IMR-90 (cell line): ENCODE measurements around the gene RNGTT. TPM values are rescaled to one million over a fixed set of nuclear protein-coding genes. Genes with fewer than 3 reads are reported as not detected.

Source experiments
- ATAC-seq: fragments of 200-7000 bp; cut with Tn5 transposase; 2 replicates; pipeline ENCODE4 v1.9.1; 2020; ENCODE audit warnings: low read depth, mild to moderate bottlenecking, moderate library complexity
- BruUV-seq: library from RNA; stranded (reverse); fragments of 400-500 nt; replicated peaks from 2 replicates; lab custom pipeline; 2021; lab: Mats Ljungman, UMichigan
- CTCF ChIA-PET: fragments of 300-600 bp; formaldehyde crosslinking; extraction: SDS; loops from one replicate; lab custom pipeline; 2021; ENCODE audit warnings: antibody characterized with exemption; lab: Yijun Ruan, JAX
- POLR2A ChIA-PET: fragments of 300-600 bp; sonication (Branson Sonifier 250); formaldehyde crosslinking; loops from one replicate; lab custom pipeline; 2022; ENCODE audit warnings: antibody characterized with exemption; ENCODE audit not compliant: unreplicated experiment; lab: Charles Lee
- DNase-seq: peaks from one replicate; pipeline ENCODE4 v3.0.0; 2013
- H2AFZ ChIP-seq: replicated peaks from 2 replicates; pipeline ENCODE3; 2013; ENCODE audit warnings: low read length, mild to moderate bottlenecking; ENCODE audit not compliant: poor library complexity
- H2AK5ac ChIP-seq: 2 replicates; pipeline ENCODE4 v1.6.1; 2013; ENCODE audit warnings: low read depth, low read length, inconsistent platforms
- H2AK9ac ChIP-seq: replicated peaks from 2 replicates; pipeline ENCODE3; 2013; ENCODE audit warnings: mild to moderate bottlenecking, low read depth, low read length, moderate library complexity; ENCODE audit not compliant: poor library complexity
- H2BK120ac ChIP-seq: 2 replicates; pipeline ENCODE4 v1.6.1; 2013; ENCODE audit warnings: low read depth, low read length, inconsistent platforms
- H2BK15ac ChIP-seq: 3 replicates; pipeline ENCODE4 v1.6.1; 2013; ENCODE audit warnings: low read depth, low read length, inconsistent platforms
- H2BK20ac ChIP-seq: 2 replicates; pipeline ENCODE4 v1.6.1; 2013; ENCODE audit warnings: low read depth, mild to moderate bottlenecking, inconsistent platforms, low read length, moderate library complexity
- H2BK5ac ChIP-seq: 2 replicates; pipeline ENCODE4 v1.6.1; 2013; ENCODE audit warnings: mild to moderate bottlenecking, low read depth, low read length, inconsistent platforms; ENCODE audit not compliant: poor library complexity, severe bottlenecking
- H3K14ac ChIP-seq: replicated peaks from 2 replicates; pipeline ENCODE4 v1.6.1; 2013; ENCODE audit warnings: low read depth, low read length, inconsistent platforms
- H3K18ac ChIP-seq: 2 replicates; pipeline ENCODE4 v1.6.1; 2013; ENCODE audit warnings: low read depth, low read length, control low read depth
- H3K23ac ChIP-seq: 2 replicates; pipeline ENCODE4 v1.6.1; 2013; ENCODE audit warnings: low read depth, low read length, inconsistent platforms
- H3K27ac ChIP-seq: 2 replicates; pipeline ENCODE4 v1.5.1; 2013; ENCODE audit warnings: mild to moderate bottlenecking, control low read depth, low read length; ENCODE audit not compliant: insufficient read depth
- H3K27me3 ChIP-seq: 2 replicates; pipeline ENCODE4 v1.6.1; 2013; ENCODE audit warnings: low read length; ENCODE audit not compliant: control insufficient read depth, insufficient read depth
- H3K36me3 ChIP-seq: 2 replicates; pipeline ENCODE4 v1.6.1; 2013; ENCODE audit warnings: low read length, mixed read lengths; ENCODE audit not compliant: control insufficient read depth, insufficient read depth
- H3K4ac ChIP-seq: 2 replicates; pipeline ENCODE4 v1.6.1; 2013; ENCODE audit warnings: low read depth, low read length, inconsistent platforms
- H3K4me1 ChIP-seq: 2 replicates; pipeline ENCODE4 v1.6.1; 2013; ENCODE audit warnings: low read length, mixed read lengths; ENCODE audit not compliant: control insufficient read depth, insufficient read depth
- H3K4me2 ChIP-seq: 2 replicates; pipeline ENCODE4 v1.6.1; 2013; ENCODE audit warnings: low read depth, mild to moderate bottlenecking, control low read depth, low read length, moderate library complexity
- H3K4me3 ChIP-seq: 2 replicates; pipeline ENCODE4 v1.5.1; 2013; ENCODE audit warnings: low read depth, mild to moderate bottlenecking, control low read depth, low read length, moderate library complexity; ENCODE audit not compliant: insufficient read depth
- H3K56ac ChIP-seq: 2 replicates; pipeline ENCODE4 v1.6.1; 2013; ENCODE audit warnings: low read length, inconsistent platforms; ENCODE audit not compliant: insufficient read depth; ENCODE audit errors: extremely low read depth
- H3K79me1 ChIP-seq, 2 experiments: 2 replicates each; pipeline ENCODE4 v1.6.1; 2013; ENCODE audit warnings: low read length in 2 of 2, inconsistent platforms in 1 of 2, low read depth in 1 of 2
- H3K9ac ChIP-seq: 2 replicates; pipeline ENCODE4 v1.6.1; 2013; ENCODE audit warnings: low read depth, low read length, control low read depth
- H3K9me1 ChIP-seq: 2 replicates; pipeline ENCODE4 v1.6.1; 2013; ENCODE audit warnings: low read length, inconsistent platforms; ENCODE audit not compliant: insufficient read depth
- H3K9me3 ChIP-seq: 2 replicates; pipeline ENCODE4 v1.6.1; 2013; ENCODE audit warnings: low read length; ENCODE audit not compliant: control insufficient read depth, insufficient read depth
- H4K20me1 ChIP-seq: 2 replicates; pipeline ENCODE4 v1.6.1; 2013; ENCODE audit warnings: low read length, inconsistent platforms; ENCODE audit not compliant: insufficient read depth
- H4K5ac ChIP-seq: 2 replicates; pipeline ENCODE4 v1.6.1; 2013; ENCODE audit warnings: mild to moderate bottlenecking, low read depth, low read length, control low read depth
- H4K8ac ChIP-seq, 2 experiments: 2 replicates each; pipeline ENCODE4 v1.6.1; 2013; ENCODE audit warnings: low read depth in 2 of 2, low read length in 2 of 2, control low read depth in 1 of 2, inconsistent platforms in 1 of 2
- H4K91ac ChIP-seq: 2 replicates; pipeline ENCODE4 v1.6.1; 2013; ENCODE audit warnings: low read depth, low read length, inconsistent platforms; ENCODE audit not compliant: insufficient read depth
- BHLHE40 ChIP-seq: fragments of 150-350 bp; IDR thresholded peaks from 2 replicates; pipeline ENCODE4 v1.6.1; 2016; ENCODE audit warnings: mild to moderate bottlenecking, low read depth, low read length
- CEBPB ChIP-seq: IDR thresholded peaks from 2 replicates; pipeline ENCODE4 v1.6.1; 2012; ENCODE audit warnings: low read depth, low read length, improper control_type of control experiment
- CHD1 ChIP-seq: IDR thresholded peaks from 2 replicates; pipeline ENCODE4 v1.6.1; 2012; ENCODE audit warnings: low read depth, low read length, improper control_type of control experiment
- FOS ChIP-seq: fragments of 150-350 bp; IDR thresholded peaks from 2 replicates; pipeline ENCODE4 v1.6.1; 2016; ENCODE audit warnings: low read depth, low read length
- MAFK ChIP-seq: IDR thresholded peaks from 2 replicates; pipeline ENCODE4 v1.6.1; 2012; ENCODE audit warnings: low read depth, low read length, improper control_type of control experiment
- MAZ ChIP-seq: IDR thresholded peaks from 2 replicates; pipeline ENCODE4 v1.6.1; 2012; ENCODE audit warnings: low read depth, mild to moderate bottlenecking, low read length, improper control_type of control experiment, moderate library complexity, borderline replicate concordance
- MXI1 ChIP-seq: IDR thresholded peaks from 2 replicates; pipeline ENCODE4 v1.6.1; 2012; ENCODE audit warnings: low read depth, mild to moderate bottlenecking, low read length, moderate library complexity, borderline replicate concordance
- NFE2L2 ChIP-seq: fragments of 150-350 bp; IDR thresholded peaks from 2 replicates; pipeline ENCODE4 v1.6.1; 2016; ENCODE audit warnings: low read depth, mild to moderate bottlenecking, low read length
- POLR2A ChIP-seq: IDR thresholded peaks from 2 replicates; pipeline ENCODE4 v1.6.1; 2012; ENCODE audit warnings: mild to moderate bottlenecking, low read depth, low read length
- RAD21 ChIP-seq: IDR thresholded peaks from 2 replicates; pipeline ENCODE4 v1.6.1; 2012; ENCODE audit warnings: low read length, improper control_type of control experiment
- RCOR1 ChIP-seq: IDR thresholded peaks from 2 replicates; pipeline ENCODE4 v1.6.1; 2012; ENCODE audit warnings: mild to moderate bottlenecking, low read length, improper control_type of control experiment; ENCODE audit not compliant: insufficient replicate concordance
- RFX5 ChIP-seq: IDR thresholded peaks from 2 replicates; pipeline ENCODE4 v1.8.0; 2012; ENCODE audit warnings: low read depth, mild to moderate bottlenecking, low read length, moderate library complexity
- SMC3 ChIP-seq: fragments of 150-350 bp; IDR thresholded peaks from 2 replicates; pipeline ENCODE4 v1.6.1; 2016; ENCODE audit warnings: low read depth, mild to moderate bottlenecking, antibody characterized with exemption, low read length, moderate library complexity
- WGBS, 2 experiments: methylation state at CpG; one replicate each; pipeline versions ENCODE4 v1.1.5 to v1.1.7; 2013; ENCODE audit warnings: missing lambda C conversion rate in 2 of 2; ENCODE audit not compliant: insufficient read length in 1 of 2; ENCODE audit errors: extremely low coverage in 2 of 2; 5-methylcytosine and 5-hydroxymethylcytosine counted together
- dilution Hi-C: fragments of 300-500 bp; cut with HindIII; formaldehyde crosslinking; loops from one replicate; pipeline ENCODE4 v1.14.3; 2018; ENCODE audit warnings: low sequenced_read_pairs; ENCODE audit not compliant: unreplicated experiment
- in situ Hi-C: fragments of 300-500 bp; cut with MboI; formaldehyde crosslinking; loops from 3 replicates; pipeline ENCODE4 v1.14.3; 2019; ENCODE audit warnings: low sequenced_read_pairs, inconsistent platforms, mixed read lengths
- intact Hi-C: fragments of 100-400 bp; cut with micrococcal nuclease; formaldehyde crosslinking; loops from 2 replicates; pipeline ENCODE4 v1.10.0; 2022
- polyA plus RNA-seq, 3 experiments: library from polyadenylated mRNA; depleted of rRNA; stranded (reverse); fragments of >200 nt; gene quantifications; 2 replicates each; pipeline ENCODE4 v1.2.3, GENCODE V29; 2012; ENCODE audit warnings: low replicate concordance in 1 of 3
- total RNA-seq: library from RNA; depleted of rRNA; stranded (reverse); fragments of >200 nt; gene quantifications from 2 replicates; pipeline ENCODE4 v1.2.3, GENCODE V29; 2012
- TF ChIP-seq, protein P1 (sequence below): conservative IDR thresholded peaks from 2 replicates; pipeline ENCODE4 v1.5.1; 2012; ENCODE audit warnings: mild to moderate bottlenecking, low read depth, low read length, improper control_type of control experiment
- TF ChIP-seq, protein P2 (sequence below): fragments of 150-350 bp; IDR thresholded peaks from 2 replicates; pipeline ENCODE4 v1.6.1; 2016; ENCODE audit warnings: low read depth, mild to moderate bottlenecking, low read length, moderate library complexity, borderline replicate concordance
- TF ChIP-seq, protein P3 (sequence below): fragments of 150-350 bp; IDR thresholded peaks from 2 replicates; pipeline ENCODE4 v1.6.1; 2017; ENCODE audit warnings: mild to moderate bottlenecking, antibody characterized with exemption, low read length, low read depth

RNGTT gene
- total and polyA plus RNA-seq, 2 of the 4 experiments (the other 2 are of a cell fraction), result 5.4 to 21.7 TPM

DNA sequence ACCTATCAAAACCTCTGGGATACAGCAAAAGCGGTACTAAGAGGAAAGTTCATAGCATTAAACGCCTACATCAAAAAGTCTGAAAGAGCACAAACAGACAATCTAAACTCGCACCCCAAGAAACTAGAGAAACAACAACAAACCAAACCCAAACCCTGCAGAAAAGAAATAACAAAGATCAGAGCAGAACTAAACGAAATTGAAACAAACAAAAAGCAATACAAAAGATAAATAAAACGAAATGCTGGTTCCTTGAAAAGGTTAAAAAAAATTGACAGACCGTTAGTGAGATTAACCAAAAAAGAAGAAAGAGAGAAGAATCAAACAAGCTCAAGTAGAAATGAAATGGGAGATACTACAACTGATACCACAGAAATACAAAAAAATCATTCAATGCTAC lies 302.3 kb downstream of the RNGTT start:
- H4K20me1 ChIP-seq, result no peaks in the 10 kb centered on the region; the same call in 1 of the 2 replicates
- no peak overlapping the region for H3K56ac ChIP-seq
- H3K9me1 ChIP-seq, result no peaks in the 10 kb centered on the region
- no peak overlapping the region for H2BK20ac ChIP-seq
- H3K18ac ChIP-seq, result no peak overlapping the region
- dilution Hi-C loops, result no loop called here
- no peak overlapping the region for H2BK120ac ChIP-seq
- H2AK9ac ChIP-seq, result no peak overlapping the region
- H3K23ac ChIP-seq, result no peak overlapping the region
- no CpG with 5 or more reads among the region's 6 CpGs for WGBS, 2 experiments
- ChIA-PET CTCF (no interaction called here), POLR2A (interaction anchor here (0.7 kb wide), 1 partner anchor 753 kb away, joined by 3 read pairs; no protein-coding TSS in a partner anchor)
- no peak overlapping the region for H2BK15ac ChIP-seq
- H2AK5ac ChIP-seq, result no peak overlapping the region
- no peak overlapping the region for H3K14ac ChIP-seq
- H4K8ac ChIP-seq, result no peak overlapping the region
- no peak overlapping the region for H3K4me2 ChIP-seq
- BruUV-seq, result no TSS peak
- peaks cover 0 to 6% of the 10 kb centered on the region in 2 experiments; a peak in 2 of 4 replicates for H3K79me1 ChIP-seq
- H4K5ac ChIP-seq, result no peak overlapping the region
- no peak overlapping the region for H2BK5ac ChIP-seq
- no peak overlapping the region for H4K91ac ChIP-seq
- in situ Hi-C loops, result no loop called here
- H3K9ac ChIP-seq, result no peak overlapping the region
- H3K27ac ChIP-seq, result no peak overlapping the region
- no peak for DNase-seq
- no peaks in the 10 kb centered on the region for H3K27me3 ChIP-seq
- 0 out of 2 replicates have a peak, but pooled peaks cover 2% of the 10 kb centered on the region for H3K36me3 ChIP-seq
- no peak overlapping the region for H3K4me3 ChIP-seq
- peaks cover 5% of the 10 kb centered on the region; the same call in 1 of the 2 replicates for H3K9me3 ChIP-seq
- no peak for TF ChIP-seq FOS
- no peak for TF ChIP-seq CEBPB
- TF ChIP-seq MAZ, result no peak
- TF ChIP-seq RCOR1, result no peak
- no peak for TF ChIP-seq MXI1
- TF ChIP-seq NFE2L2, result no peak
- no peak for TF ChIP-seq RFX5
- TF ChIP-seq, protein P1, sequence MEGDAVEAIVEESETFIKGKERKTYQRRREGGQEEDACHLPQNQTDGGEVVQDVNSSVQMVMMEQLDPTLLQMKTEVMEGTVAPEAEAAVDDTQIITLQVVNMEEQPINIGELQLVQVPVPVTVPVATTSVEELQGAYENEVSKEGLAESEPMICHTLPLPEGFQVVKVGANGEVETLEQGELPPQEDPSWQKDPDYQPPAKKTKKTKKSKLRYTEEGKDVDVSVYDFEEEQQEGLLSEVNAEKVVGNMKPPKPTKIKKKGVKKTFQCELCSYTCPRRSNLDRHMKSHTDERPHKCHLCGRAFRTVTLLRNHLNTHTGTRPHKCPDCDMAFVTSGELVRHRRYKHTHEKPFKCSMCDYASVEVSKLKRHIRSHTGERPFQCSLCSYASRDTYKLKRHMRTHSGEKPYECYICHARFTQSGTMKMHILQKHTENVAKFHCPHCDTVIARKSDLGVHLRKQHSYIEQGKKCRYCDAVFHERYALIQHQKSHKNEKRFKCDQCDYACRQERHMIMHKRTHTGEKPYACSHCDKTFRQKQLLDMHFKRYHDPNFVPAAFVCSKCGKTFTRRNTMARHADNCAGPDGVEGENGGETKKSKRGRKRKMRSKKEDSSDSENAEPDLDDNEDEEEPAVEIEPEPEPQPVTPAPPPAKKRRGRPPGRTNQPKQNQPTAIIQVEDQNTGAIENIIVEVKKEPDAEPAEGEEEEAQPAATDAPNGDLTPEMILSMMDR, result no peak
- TF ChIP-seq POLR2A, result no peak
- no peak for TF ChIP-seq RAD21
- no peak for TF ChIP-seq MAFK
- TF ChIP-seq BHLHE40, result no peak
- TF ChIP-seq, protein P2, sequence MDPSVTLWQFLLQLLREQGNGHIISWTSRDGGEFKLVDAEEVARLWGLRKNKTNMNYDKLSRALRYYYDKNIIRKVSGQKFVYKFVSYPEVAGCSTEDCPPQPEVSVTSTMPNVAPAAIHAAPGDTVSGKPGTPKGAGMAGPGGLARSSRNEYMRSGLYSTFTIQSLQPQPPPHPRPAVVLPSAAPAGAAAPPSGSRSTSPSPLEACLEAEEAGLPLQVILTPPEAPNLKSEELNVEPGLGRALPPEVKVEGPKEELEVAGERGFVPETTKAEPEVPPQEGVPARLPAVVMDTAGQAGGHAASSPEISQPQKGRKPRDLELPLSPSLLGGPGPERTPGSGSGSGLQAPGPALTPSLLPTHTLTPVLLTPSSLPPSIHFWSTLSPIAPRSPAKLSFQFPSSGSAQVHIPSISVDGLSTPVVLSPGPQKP, result no peak
- TF ChIP-seq, protein P3, sequence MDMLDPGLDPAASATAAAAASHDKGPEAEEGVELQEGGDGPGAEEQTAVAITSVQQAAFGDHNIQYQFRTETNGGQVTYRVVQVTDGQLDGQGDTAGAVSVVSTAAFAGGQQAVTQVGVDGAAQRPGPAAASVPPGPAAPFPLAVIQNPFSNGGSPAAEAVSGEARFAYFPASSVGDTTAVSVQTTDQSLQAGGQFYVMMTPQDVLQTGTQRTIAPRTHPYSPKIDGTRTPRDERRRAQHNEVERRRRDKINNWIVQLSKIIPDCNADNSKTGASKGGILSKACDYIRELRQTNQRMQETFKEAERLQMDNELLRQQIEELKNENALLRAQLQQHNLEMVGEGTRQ, result no peak
- no peak for TF ChIP-seq SMC3
- TF ChIP-seq CHD1, result no peak
- no peak for ATAC-seq
- intact Hi-C loops, result no loop called here
- no peaks in the 10 kb centered on the region for H3K4me1 ChIP-seq
- no peak overlapping the region for H2AFZ ChIP-seq
- H3K4ac ChIP-seq, result no peak overlapping the region
